ENCODE measurements around the gene CNGA2.

GRCh38 chrX:151762802-151763201, 28.3 kb downstream of the CNGA2 start:
- no peak for TF ChIP-seq CTCF (IDR thresholded peaks at IDR 0.05; ENCODE audit: borderline replicate concordance, extremely low read depth, low read length, poor library complexity, severe bottlenecking)
- TF ChIP-seq EZH2 (IDR thresholded peaks at IDR 0.05; ENCODE audit: borderline replicate concordance, low read depth, low read length, severe bottlenecking): no peak
